HG03442 (cell line): ENCODE results near the gene TMEM119.
"Not testable (repeated sequence)": the region's sequence is repeated elsewhere in the genome, so short reads cannot be mapped to it uniquely, and the experiment has no call there.

ENCODE experiments used
- ATAC-seq: cut with Tn5 transposase; IDR thresholded peaks from one replicate; pipeline ENCODE4 v1.9.1; 2021; ENCODE audit warnings: mild to moderate bottlenecking, moderate library complexity; ENCODE audit not compliant: unreplicated experiment

The TMEM119 gene

GRCh38 chr12:108602976-108603704, 5.3 kb upstream of the TMEM119 start:
- ATAC-seq: no peak

- ATAC-seq: no peak
These were observed 4.4 kb upstream of the TMEM119 start for GRCh38 chr12:108602209-108602705.

- ATAC-seq: no peak
These were observed 2.8 kb upstream of the TMEM119 start for GRCh38 chr12:108600702-108601007.

GRCh38 chr12:108599948-108600701, 2.2 kb upstream of the TMEM119 start:
- no peak for ATAC-seq

GRCh38 chr12:108599541-108599940, 1.7 kb upstream of the TMEM119 start:
- no peak for ATAC-seq

GRCh38 chr12:108598553-108599250, 818 bp upstream of the TMEM119 start:
- ATAC-seq: no peak

- ATAC-seq: no peak
These were observed 878 bp downstream of the TMEM119 start for GRCh38 chr12:108596854-108597558.

- no peak for ATAC-seq
These were observed 1.9 kb downstream of the TMEM119 start for GRCh38 chr12:108595711-108596647.

- ATAC-seq: no peak
These were observed 2.7 kb downstream of the TMEM119 start for GRCh38 chr12:108594960-108595710.

GRCh38 chr12:108594323-108594903, 3.5 kb downstream of the TMEM119 start:
- no peak for ATAC-seq

- ATAC-seq: no peak
These were observed 5.6 kb downstream of the TMEM119 start for GRCh38 chr12:108592033-108592909.

- no peak for ATAC-seq
These were observed 6.5 kb downstream of the TMEM119 start for GRCh38 chr12:108591267-108591980.

- ATAC-seq: not testable (repeated sequence)
These were observed 7.4 kb downstream of the TMEM119 start for GRCh38 chr12:108590463-108590862.

- ATAC-seq: no peak
These were observed 8.0 kb downstream of the TMEM119 start for GRCh38 chr12:108589840-108590229.

GRCh38 chr12:108589028-108589839, 8.7 kb downstream of the TMEM119 start:
- no peak for ATAC-seq

GRCh38 chr12:108587826-108588225, 10.1 kb downstream of the TMEM119 start:
- no peak for ATAC-seq
